ENCODE measurements around the gene TEAD2.

The TEAD2 gene

DNA sequence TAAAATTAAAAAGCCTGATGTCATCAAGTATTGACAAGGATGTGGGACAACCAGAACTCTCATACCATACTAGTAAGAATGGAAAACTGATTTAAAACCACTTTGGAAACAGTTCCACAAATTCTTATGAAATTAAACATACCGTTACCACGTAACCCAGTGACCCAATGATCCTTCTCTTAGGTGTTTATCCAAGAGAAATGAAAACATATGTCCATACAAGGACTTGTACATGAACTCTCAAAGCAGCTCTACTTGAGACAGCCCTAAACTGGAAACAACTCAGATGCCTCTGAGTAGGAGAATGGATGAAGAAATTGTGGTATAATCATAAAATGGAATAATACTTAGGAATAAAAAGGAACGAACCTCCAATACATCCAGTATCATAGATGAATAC lies 64.8 kb downstream of the TEAD2 start:
- DNase-seq, result no peak
- TF ChIP-seq, protein P1, sequence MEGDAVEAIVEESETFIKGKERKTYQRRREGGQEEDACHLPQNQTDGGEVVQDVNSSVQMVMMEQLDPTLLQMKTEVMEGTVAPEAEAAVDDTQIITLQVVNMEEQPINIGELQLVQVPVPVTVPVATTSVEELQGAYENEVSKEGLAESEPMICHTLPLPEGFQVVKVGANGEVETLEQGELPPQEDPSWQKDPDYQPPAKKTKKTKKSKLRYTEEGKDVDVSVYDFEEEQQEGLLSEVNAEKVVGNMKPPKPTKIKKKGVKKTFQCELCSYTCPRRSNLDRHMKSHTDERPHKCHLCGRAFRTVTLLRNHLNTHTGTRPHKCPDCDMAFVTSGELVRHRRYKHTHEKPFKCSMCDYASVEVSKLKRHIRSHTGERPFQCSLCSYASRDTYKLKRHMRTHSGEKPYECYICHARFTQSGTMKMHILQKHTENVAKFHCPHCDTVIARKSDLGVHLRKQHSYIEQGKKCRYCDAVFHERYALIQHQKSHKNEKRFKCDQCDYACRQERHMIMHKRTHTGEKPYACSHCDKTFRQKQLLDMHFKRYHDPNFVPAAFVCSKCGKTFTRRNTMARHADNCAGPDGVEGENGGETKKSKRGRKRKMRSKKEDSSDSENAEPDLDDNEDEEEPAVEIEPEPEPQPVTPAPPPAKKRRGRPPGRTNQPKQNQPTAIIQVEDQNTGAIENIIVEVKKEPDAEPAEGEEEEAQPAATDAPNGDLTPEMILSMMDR (IDR thresholded peaks at IDR 0.05; ENCODE audit: low read depth, low read length), result no peak
- Histone ChIP-seq H3K9me3 (ENCODE audit: severe bottlenecking) (no peaks in the 10 kb centered on the region), H3K27ac (no peak overlapping the region), H3K36me3 (no peaks in the 10 kb centered on the region), H3K4me3 (ENCODE audit: low read depth, low read length) (no peak overlapping the region), H3K27me3 (ENCODE audit: insufficient read depth, low read depth, severe bottlenecking) (no peaks in the 10 kb centered on the region)

DNA sequence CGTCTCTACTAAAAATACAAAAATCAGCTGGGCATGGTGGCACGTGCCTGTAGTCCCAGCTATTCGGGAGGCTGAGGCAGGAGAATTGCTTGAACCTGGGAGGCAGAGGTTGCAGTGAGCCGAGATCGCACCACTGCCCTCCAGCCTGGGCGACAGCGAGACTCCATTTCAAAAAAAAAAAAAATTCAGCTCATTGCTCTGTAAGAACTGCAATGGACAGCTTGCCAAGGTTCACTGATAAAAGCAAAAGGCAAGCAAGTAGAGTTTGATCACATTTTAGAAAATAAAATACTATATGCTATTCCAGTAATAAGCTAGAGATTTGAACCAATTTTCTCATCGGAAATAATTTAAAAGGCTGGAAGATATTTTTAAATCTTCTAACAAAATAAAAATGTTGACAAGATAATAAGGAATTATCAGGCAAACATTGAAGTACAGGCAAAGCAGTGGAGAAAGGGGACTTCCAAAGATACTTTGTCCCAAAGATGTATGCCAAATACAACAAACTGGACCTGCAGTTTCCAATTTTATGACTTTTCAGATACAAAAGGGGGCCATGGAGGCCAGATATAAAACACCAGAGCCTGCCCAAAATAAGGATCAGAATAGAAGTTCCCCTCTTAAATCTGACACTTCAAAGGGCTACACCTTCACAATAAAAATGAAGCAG lies 66.9 kb downstream of the TEAD2 start:
- no peak for DNase-seq
- Histone ChIP-seq H3K27me3 (ENCODE audit: insufficient read depth, low read depth, severe bottlenecking) (no peaks in the 10 kb centered on the region), H3K4me3 (ENCODE audit: low read depth, low read length) (no peak overlapping the region), H3K36me3 (no peaks in the 10 kb centered on the region), H3K27ac (no peak overlapping the region), H3K9me3 (ENCODE audit: severe bottlenecking) (no peaks in the 10 kb centered on the region)
- TF ChIP-seq, protein P1 (IDR thresholded peaks at IDR 0.05; ENCODE audit: low read depth, low read length), result no peak

DNA sequence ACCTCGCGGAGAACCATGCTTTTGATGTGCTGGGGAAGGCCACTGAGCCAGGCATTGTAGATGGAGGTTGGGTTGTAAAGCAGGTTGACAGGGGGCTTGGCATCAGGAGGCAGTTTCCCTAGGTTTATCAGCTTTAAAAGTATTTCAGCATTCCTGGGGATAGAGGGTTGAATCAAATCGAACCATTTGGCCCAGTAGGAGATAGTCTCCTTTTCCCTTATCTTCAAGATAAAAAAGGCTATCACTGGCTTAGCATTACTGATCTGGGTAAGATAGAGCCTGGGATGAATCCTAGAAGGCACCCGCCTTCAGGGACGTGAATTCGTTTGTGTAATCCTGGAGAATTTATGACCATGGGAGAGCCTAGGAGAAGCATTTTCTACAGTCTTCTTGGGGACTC lies 67.8 kb downstream of the TEAD2 start:
- H3K27ac ChIP-seq, result no peak overlapping the region
- DNase-seq, result no peak
- no peaks in the 10 kb centered on the region for H3K9me3 ChIP-seq (ENCODE audit: severe bottlenecking)
- no peaks in the 10 kb centered on the region for H3K27me3 ChIP-seq (ENCODE audit: insufficient read depth, low read depth, severe bottlenecking)
- no peaks in the 10 kb centered on the region for H3K36me3 ChIP-seq
- no peak overlapping the region for H3K4me3 ChIP-seq (ENCODE audit: low read depth, low read length)
- TF ChIP-seq, protein P1 (IDR thresholded peaks at IDR 0.05; ENCODE audit: low read depth, low read length), result no peak
